SK-N-SH (cell line): Measurements from ENCODE around the gene RETREG2.

Experiments
- EP300 ChIP-seq, 2 experiments: IDR thresholded peaks; 2 replicates each; pipeline versions ENCODE4 v1.4.0 to v1.6.1; 2012; ENCODE audit warnings: borderline replicate concordance in 1 of 2, low read depth in 1 of 2, low read length in 1 of 2
- POLR2AphosphoS5 ChIP-seq: IDR thresholded peaks from 2 replicates; pipeline ENCODE4 v1.6.1; 2012; ENCODE audit warnings: low read depth, low read length
- SMC3 ChIP-seq: IDR thresholded peaks from 2 replicates; pipeline ENCODE4 v1.6.1; 2012; ENCODE audit warnings: low read depth, low read length, improper control_type of control experiment
- TAF1 ChIP-seq: IDR thresholded peaks from 2 replicates; pipeline ENCODE4 v1.6.1; 2012; ENCODE audit warnings: low read depth, mild to moderate bottlenecking, low read length, moderate library complexity, borderline replicate concordance
- TEAD4 ChIP-seq: IDR thresholded peaks from 2 replicates; pipeline ENCODE4 v1.4.0; 2012; ENCODE audit warnings: mild to moderate bottlenecking, borderline replicate concordance; ENCODE audit not compliant: insufficient read depth
- TF ChIP-seq, protein P1 (sequence below): fragments of 200-600 bp; sonication (generic); IDR thresholded peaks from 2 replicates; pipeline ENCODE4 v1.6.1; 2017; ENCODE audit warnings: antibody characterized with exemption, mild to moderate bottlenecking, moderate library complexity

DNA sequence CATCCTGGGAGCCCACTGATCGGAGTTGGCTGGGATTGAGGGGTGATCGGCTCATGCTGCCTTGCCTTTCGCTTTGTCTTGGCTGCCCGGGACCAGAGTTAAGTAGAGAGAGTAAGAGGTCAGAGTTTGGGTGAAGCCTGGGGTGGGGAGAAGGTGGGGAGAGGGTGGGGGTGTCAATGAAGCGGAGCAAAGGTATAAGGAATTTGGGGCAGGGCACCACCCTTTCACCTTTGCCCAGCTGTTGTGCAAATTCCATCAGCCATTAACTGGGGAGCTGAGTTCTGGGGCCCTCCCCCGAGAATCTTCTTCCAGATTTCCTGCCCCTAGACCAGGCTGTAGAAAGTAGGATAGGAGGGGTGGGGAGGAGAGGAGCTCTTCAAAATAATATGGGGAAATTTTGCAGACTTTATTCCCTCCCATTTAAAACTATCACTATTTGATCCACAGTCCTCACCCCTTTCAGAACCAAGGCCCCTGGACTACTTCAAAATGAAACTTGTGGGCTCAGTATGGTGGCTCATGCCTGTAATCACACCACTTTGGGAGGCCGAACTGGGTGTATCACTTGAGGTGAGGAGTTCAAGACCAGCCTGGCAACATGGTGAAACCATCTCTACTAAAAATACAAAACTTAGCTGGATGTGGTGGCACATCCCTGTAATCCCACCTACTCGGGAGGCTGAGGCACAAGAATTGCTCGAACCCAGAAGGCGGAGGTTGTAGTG, 8.0 kb upstream of the RETREG2 start, which contains the start of gene SLC23A3:
- TF ChIP-seq TAF1 (no peak), SMC3 (no peak), TEAD4 (no peak), EP300 (IDR thresholded peaks at IDR 0.05; ENCODE audit: borderline replicate concordance in 1 of 2, low read depth in 1 of 2, low read length in 1 of 2) (no peak), POLR2AphosphoS5 (no peak)
- TF ChIP-seq, protein P1, sequence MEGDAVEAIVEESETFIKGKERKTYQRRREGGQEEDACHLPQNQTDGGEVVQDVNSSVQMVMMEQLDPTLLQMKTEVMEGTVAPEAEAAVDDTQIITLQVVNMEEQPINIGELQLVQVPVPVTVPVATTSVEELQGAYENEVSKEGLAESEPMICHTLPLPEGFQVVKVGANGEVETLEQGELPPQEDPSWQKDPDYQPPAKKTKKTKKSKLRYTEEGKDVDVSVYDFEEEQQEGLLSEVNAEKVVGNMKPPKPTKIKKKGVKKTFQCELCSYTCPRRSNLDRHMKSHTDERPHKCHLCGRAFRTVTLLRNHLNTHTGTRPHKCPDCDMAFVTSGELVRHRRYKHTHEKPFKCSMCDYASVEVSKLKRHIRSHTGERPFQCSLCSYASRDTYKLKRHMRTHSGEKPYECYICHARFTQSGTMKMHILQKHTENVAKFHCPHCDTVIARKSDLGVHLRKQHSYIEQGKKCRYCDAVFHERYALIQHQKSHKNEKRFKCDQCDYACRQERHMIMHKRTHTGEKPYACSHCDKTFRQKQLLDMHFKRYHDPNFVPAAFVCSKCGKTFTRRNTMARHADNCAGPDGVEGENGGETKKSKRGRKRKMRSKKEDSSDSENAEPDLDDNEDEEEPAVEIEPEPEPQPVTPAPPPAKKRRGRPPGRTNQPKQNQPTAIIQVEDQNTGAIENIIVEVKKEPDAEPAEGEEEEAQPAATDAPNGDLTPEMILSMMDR: no peak
